Neural progenitor cell (in vitro differentiated cells): ENCODE results near the gene TBC1D23. TPM values are rescaled to one million over a fixed set of nuclear protein-coding genes. Genes with fewer than 3 reads are reported as not detected.

Experiments
- DNase-seq: peaks from one replicate; pipeline ENCODE4 v3.0.0-alpha.2; 2016; ENCODE audit warnings: low spot score
- H2AFZ ChIP-seq: fragments of 200-600 bp; sonication (generic); replicated peaks from 2 replicates; pipeline ENCODE4 v1.6.1; 2016; ENCODE audit warnings: antibody characterized with exemption
- H3F3A ChIP-seq: fragments of 200-600 bp; sonication (generic); 2 replicates; pipeline ENCODE4 v1.6.1; 2016; ENCODE audit warnings: antibody characterized with exemption, low read depth
- H3K27ac ChIP-seq: fragments of 200-600 bp; sonication (generic); 2 replicates; pipeline ENCODE4 v1.5.1; 2016; ENCODE audit warnings: mild to moderate bottlenecking
- H3K27me3 ChIP-seq: fragments of 200-600 bp; sonication (generic); 2 replicates; pipeline ENCODE4 v1.6.1; 2016; ENCODE audit warnings: mild to moderate bottlenecking, moderate library complexity
- H3K36me3 ChIP-seq: fragments of 200-600 bp; sonication (generic); 2 replicates; pipeline ENCODE4 v1.5.1; 2016
- H3K4me1 ChIP-seq: fragments of 200-600 bp; sonication (generic); 2 replicates; pipeline ENCODE4 v1.6.1; 2016; ENCODE audit warnings: mixed run types
- H3K4me2 ChIP-seq: fragments of 200-600 bp; sonication (generic); 2 replicates; pipeline ENCODE4 v1.6.1; 2016
- H3K4me3 ChIP-seq: fragments of 200-600 bp; sonication (generic); 2 replicates; pipeline ENCODE4 v1.5.1; 2016
- H3K79me2 ChIP-seq: fragments of 200-600 bp; sonication (generic); 2 replicates; pipeline ENCODE4 v1.6.1; 2016; ENCODE audit warnings: low read depth
- H3K9ac ChIP-seq: fragments of 200-600 bp; sonication (generic); 2 replicates; pipeline ENCODE4 v1.6.1; 2016
- H3K9me3 ChIP-seq: fragments of 200-600 bp; sonication (generic); 2 replicates; pipeline ENCODE4 v1.5.1; 2016; ENCODE audit warnings: low read depth
- H4K20me1 ChIP-seq: fragments of 200-600 bp; sonication (generic); 2 replicates; pipeline ENCODE4 v1.6.1; 2016; ENCODE audit warnings: low read depth
- H3K27ac Mint-ChIP-seq: 3 replicates; pipeline ENCODE4 v1.8.0; 2021; ENCODE audit warnings: mixed read lengths
- H3K27me3 Mint-ChIP-seq: 2 replicates; pipeline ENCODE4 v1.8.0; 2022; ENCODE audit warnings: low read depth, mild to moderate bottlenecking, inconsistent platforms, moderate library complexity, mixed read lengths; ENCODE audit not compliant: insufficient read depth
- H3K36me3 Mint-ChIP-seq: 3 replicates; pipeline ENCODE4 v1.8.0; 2021; ENCODE audit warnings: mixed read lengths
- H3K4me1 Mint-ChIP-seq: 3 replicates; pipeline ENCODE4 v1.8.0; 2021; ENCODE audit warnings: mixed read lengths
- H3K4me3 Mint-ChIP-seq: 3 replicates; pipeline ENCODE4 v1.8.0; 2021; ENCODE audit warnings: mild to moderate bottlenecking, moderate library complexity, mixed read lengths
- H3K9me3 Mint-ChIP-seq: 3 replicates; pipeline ENCODE4 v1.8.0; 2020; ENCODE audit warnings: mixed read lengths
- EZH2 ChIP-seq: fragments of 200-600 bp; sonication (generic); IDR thresholded peaks from 2 replicates; pipeline ENCODE4 v1.6.1; 2017; ENCODE audit warnings: antibody characterized with exemption, mild to moderate bottlenecking, moderate library complexity
- EZH2phosphoT487 ChIP-seq: fragments of 200-600 bp; sonication (generic); IDR thresholded peaks from 2 replicates; pipeline ENCODE4 v1.6.1; 2017; ENCODE audit warnings: antibody characterized with exemption
- total RNA-seq: library from RNA; depleted of rRNA; stranded (reverse); fragments of >200 nt; gene quantifications from 2 replicates; pipeline ENCODE4 v1.2.3, GENCODE V29; 2015; ENCODE audit warnings: low replicate concordance
- TF ChIP-seq, protein P1 (sequence below): fragments of 200-600 bp; sonication (generic); IDR thresholded peaks from 2 replicates; pipeline ENCODE4 v1.5.1; 2017; ENCODE audit warnings: antibody characterized with exemption, mild to moderate bottlenecking

The TBC1D23 gene
- total RNA-seq, 1 donor from 2014 or later, result 50.1 TPM

DNA sequence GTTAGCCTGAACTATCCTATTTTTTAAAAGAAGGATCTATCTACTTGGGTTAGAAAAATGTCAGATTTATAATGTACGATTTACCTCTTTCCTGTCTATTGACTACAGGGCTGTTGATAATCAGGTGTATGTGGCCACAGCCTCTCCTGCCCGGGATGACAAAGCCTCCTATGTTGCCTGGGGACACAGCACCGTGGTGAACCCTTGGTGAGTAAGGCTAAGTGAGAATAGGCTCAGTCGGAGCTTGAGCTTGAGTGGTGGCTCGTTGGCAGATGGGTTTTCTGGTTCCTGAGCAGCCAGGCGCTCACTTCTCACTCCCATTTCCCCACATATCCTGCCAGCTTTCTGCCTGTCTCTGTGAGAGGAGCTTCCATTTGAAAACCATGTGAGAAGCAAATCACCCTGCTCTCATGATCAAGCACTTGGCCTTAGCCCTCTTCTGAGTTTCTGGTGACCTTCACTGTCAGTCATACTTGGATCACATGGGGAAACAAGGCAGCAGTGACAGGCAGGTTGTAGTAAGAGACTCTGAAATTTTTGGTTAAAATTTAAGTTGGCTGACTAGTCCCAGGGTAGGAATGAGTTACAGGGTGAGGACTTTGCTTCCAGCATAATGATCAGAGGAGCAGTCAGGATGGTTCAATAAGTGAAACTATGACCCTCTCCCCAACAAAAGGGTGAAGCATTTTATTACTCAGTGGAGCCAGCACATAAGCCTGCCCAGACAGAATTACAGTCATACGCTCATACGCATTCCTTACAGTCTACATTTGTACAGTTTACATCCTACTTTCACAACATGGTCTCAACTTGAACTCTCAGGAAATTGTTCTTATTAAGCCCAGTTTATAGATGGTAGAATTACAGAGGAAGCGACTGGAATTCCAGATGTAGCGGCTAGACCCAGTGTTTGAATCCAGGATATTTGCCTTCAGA, 91.8 kb downstream of the TBC1D23 start:
- no peak for DNase-seq
- no peaks in the 10 kb centered on the region for H4K20me1 ChIP-seq
- no peak for TF ChIP-seq EZH2phosphoT487
- no peak for TF ChIP-seq EZH2
- TF ChIP-seq, protein P1, sequence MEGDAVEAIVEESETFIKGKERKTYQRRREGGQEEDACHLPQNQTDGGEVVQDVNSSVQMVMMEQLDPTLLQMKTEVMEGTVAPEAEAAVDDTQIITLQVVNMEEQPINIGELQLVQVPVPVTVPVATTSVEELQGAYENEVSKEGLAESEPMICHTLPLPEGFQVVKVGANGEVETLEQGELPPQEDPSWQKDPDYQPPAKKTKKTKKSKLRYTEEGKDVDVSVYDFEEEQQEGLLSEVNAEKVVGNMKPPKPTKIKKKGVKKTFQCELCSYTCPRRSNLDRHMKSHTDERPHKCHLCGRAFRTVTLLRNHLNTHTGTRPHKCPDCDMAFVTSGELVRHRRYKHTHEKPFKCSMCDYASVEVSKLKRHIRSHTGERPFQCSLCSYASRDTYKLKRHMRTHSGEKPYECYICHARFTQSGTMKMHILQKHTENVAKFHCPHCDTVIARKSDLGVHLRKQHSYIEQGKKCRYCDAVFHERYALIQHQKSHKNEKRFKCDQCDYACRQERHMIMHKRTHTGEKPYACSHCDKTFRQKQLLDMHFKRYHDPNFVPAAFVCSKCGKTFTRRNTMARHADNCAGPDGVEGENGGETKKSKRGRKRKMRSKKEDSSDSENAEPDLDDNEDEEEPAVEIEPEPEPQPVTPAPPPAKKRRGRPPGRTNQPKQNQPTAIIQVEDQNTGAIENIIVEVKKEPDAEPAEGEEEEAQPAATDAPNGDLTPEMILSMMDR, result no peak
- H3K9me3 Mint-ChIP-seq, result no peaks in the 10 kb centered on the region
- H3K4me1 ChIP-seq, result no peaks in the 10 kb centered on the region
- no peak overlapping the region for H3K4me2 ChIP-seq
- no peaks in the 10 kb centered on the region for H3K79me2 ChIP-seq
- no peaks in the 10 kb centered on the region for H3K4me1 Mint-ChIP-seq
- no peak overlapping the region for H3K27ac ChIP-seq
- H3K9me3 ChIP-seq, result no peaks in the 10 kb centered on the region
- no peak overlapping the region for H3K9ac ChIP-seq
- H3K4me3 ChIP-seq, result no peak overlapping the region
- H3K4me3 Mint-ChIP-seq, result no peak overlapping the region
- H3K27me3 Mint-ChIP-seq, result peaks cover 2% of the 10 kb centered on the region
- peaks cover 26% of the 10 kb centered on the region for H3K36me3 Mint-ChIP-seq
- H3K36me3 ChIP-seq, result no peaks in the 10 kb centered on the region
- no peaks in the 10 kb centered on the region for H3F3A ChIP-seq
- H2AFZ ChIP-seq, result no peak overlapping the region
- H3K27ac Mint-ChIP-seq, result no peak overlapping the region
- no peaks in the 10 kb centered on the region for H3K27me3 ChIP-seq

DNA sequence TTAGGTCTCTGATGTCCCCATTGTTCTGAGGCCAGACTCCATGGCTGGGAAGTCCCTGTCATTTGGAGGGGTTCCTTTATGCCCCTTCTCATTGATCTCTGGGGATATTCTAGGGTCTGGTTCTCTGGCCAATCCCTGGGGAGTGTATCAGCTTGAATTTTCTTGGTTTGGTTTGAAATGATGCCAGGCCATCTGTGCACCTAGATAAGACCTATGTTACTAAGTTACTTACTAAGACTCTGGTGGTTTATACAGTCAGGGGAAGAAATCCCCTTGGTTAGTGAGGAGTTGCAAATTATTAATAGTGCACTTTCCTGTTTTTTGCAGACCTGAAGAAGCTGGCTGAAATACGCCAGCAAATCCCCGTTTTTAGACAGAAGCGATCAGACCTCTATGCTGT, 94.1 kb downstream of the TBC1D23 start:
- H3K4me2 ChIP-seq, result no peak overlapping the region
- no peak for TF ChIP-seq EZH2phosphoT487
- TF ChIP-seq, protein P1, result no peak
- TF ChIP-seq EZH2, result no peak
- H3K27ac ChIP-seq, result no peak overlapping the region
- no peaks in the 10 kb centered on the region for H3K9me3 Mint-ChIP-seq
- H3K27me3 ChIP-seq, result no peaks in the 10 kb centered on the region
- no peaks in the 10 kb centered on the region for H4K20me1 ChIP-seq
- H3K4me3 ChIP-seq, result no peak overlapping the region
- peaks cover 2% of the 10 kb centered on the region for H3K27me3 Mint-ChIP-seq
- no peak overlapping the region for H3K9ac ChIP-seq
- no peak overlapping the region for H2AFZ ChIP-seq
- no peaks in the 10 kb centered on the region for H3K4me1 Mint-ChIP-seq
- H3K4me1 ChIP-seq, result no peaks in the 10 kb centered on the region
- no peaks in the 10 kb centered on the region for H3K79me2 ChIP-seq
- H3F3A ChIP-seq, result no peaks in the 10 kb centered on the region
- H3K36me3 Mint-ChIP-seq, result peaks cover 19% of the 10 kb centered on the region
- no peak overlapping the region for H3K27ac Mint-ChIP-seq
- no peaks in the 10 kb centered on the region for H3K9me3 ChIP-seq
- H3K4me3 Mint-ChIP-seq, result no peak overlapping the region
- DNase-seq, result no peak
- no peaks in the 10 kb centered on the region for H3K36me3 ChIP-seq

DNA sequence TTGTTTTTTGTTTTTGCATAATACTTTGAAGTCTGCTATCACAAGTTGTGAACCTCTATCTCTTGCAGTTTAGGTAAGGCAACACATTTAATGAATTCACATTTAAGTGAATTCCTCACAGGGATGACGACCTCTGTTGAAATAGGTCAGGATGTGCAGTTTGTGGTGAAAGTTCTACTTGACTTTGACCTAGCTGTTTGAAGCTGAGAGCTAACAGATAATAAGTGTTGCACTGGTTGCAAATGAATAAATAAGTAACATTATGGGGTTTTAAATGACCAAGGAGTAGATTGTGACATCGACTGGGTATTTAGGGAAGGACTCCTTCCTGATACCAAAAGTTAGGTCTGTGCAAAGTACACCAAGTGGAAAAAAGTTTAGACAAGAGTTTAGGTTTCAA, 97.6 kb downstream of the TBC1D23 start:
- Histone ChIP-seq H2AFZ (no peak overlapping the region), H3K9me3 (no peaks in the 10 kb centered on the region), H3K4me2 (no peak overlapping the region), H3K4me3 (no peak overlapping the region), H3K9ac (no peak overlapping the region), H3K27ac (no peak overlapping the region), H3K79me2 (no peaks in the 10 kb centered on the region), H3F3A (no peaks in the 10 kb centered on the region), H3K4me1 (no peaks in the 10 kb centered on the region), H3K36me3 (peaks cover 4% of the 10 kb centered on the region), H4K20me1 (no peaks in the 10 kb centered on the region), H3K27me3 (no peaks in the 10 kb centered on the region)
- Mint-ChIP-seq H3K27me3 (no peaks in the 10 kb centered on the region), H3K27ac (no peak overlapping the region), H3K9me3 (peaks cover 3% of the 10 kb centered on the region), H3K4me1 (no peaks in the 10 kb centered on the region), H3K36me3 (peaks cover 17% of the 10 kb centered on the region), H3K4me3 (no peak overlapping the region)
- DNase-seq, result no peak
- TF ChIP-seq, protein P1, result no peak
- no peak for TF ChIP-seq EZH2
- TF ChIP-seq EZH2phosphoT487, result no peak
